Measurements from ENCODE around the gene LATS2. TPM values are rescaled to one million over a fixed set of nuclear protein-coding genes. Genes with fewer than 3 reads are reported as not detected.
A peak's percentile ranks its signal among the peaks of the same experiment; 100 is the strongest.

Gene LATS2
- polyA plus RNA-seq, 4 donors = 1.1 to 5.0 (median 2.9) TPM

DNA sequence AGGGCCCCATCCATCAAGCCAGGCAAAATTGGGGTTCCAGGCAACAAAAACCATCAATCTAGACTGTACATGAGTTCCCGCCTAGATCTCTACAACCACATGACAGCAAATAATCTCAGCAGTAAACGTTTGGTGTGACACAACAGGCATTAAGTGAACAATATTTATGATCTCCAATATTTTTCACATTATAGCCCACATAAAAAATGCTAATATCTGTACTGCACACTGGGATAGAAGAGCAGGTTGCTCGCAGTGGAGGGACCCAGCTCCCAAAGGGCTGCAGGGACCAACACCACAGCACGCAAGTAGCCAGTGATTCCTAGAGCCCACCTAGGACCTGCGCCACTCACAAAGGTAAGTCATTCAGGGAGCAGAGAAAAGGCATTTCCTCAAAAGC, 25.9 kb downstream of the LATS2 start:
- Histone ChIP-seq H3K4me3 (ENCODE audit: low read depth in 1 of 3, low read length in 3 of 3) (no peak overlapping the region), H3K27me3 (ENCODE audit: control insufficient read depth in 3 of 3, insufficient read depth in 3 of 3, low read length in 3 of 3) (no peaks in the 10 kb centered on the region), H3K36me3 (ENCODE audit: control insufficient read depth in 3 of 3, insufficient read depth in 2 of 3, low read depth in 1 of 3, low read length in 3 of 3) (peaks cover 0 to 4% (median 0%) of the 10 kb centered on the region in 3 donors), H3K4me1 (ENCODE audit: control insufficient read depth in 3 of 3, insufficient read depth in 2 of 3, low read depth in 1 of 3, low read length in 2 of 3) (no peaks in the 10 kb centered on the region), H3K27ac (ENCODE audit: low read depth in 1 of 3, low read length in 2 of 3) (no peak overlapping the region), H3K9me3 (ENCODE audit: control insufficient read depth in 2 of 2, insufficient read depth in 1 of 2, low read depth in 1 of 2, low read length in 1 of 2) (no peaks in the 10 kb centered on the region)
- WGBS, 3 donors = 61 to 66% (median 65%) methylated on average over 5 of the region's 5 CpGs
- FAIRE-seq = no peak
- DNase-seq = no peak

DNA sequence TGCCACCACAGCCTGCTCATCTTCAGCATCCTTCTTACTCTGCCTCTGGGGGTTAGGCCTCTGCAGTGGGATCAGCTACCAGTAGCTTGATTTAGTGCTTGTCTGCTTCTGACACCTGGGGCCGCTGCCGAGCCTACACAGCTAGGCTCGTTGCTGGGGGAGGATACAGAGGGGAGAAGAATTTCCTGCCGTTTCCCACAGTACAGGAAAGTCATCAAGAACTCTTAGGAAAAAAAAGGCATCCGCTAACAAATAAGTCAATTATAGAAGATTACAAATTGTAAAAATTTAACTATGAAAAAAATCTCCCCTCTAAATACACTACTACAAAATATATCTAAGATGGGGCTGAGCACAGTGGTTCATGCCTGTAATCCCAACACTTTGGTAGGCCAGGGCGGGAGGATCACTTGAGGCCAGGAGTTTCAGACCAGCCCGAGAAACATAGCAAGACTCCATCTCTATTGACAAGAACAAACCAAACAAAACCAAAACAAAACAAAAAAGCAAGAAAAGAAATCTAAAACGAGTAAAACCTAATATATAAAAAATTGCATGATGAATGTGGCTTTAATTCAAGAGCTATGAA, 26.7 kb downstream of the LATS2 start:
- FAIRE-seq (no peak), DNase-seq (no peak)
- WGBS, 3 donors = 58 to 70% (median 65%) methylated on average over 8 of the region's 8 CpGs
- Histone ChIP-seq H3K27ac (ENCODE audit: low read depth in 1 of 3, low read length in 2 of 3) (peak overlapping the region in 1 of 3 donors; percentile 45), H3K27me3 (ENCODE audit: control insufficient read depth in 3 of 3, insufficient read depth in 3 of 3, low read length in 3 of 3) (no peaks in the 10 kb centered on the region), H3K4me3 (ENCODE audit: low read depth in 1 of 3, low read length in 3 of 3) (no peak overlapping the region), H3K36me3 (ENCODE audit: control insufficient read depth in 3 of 3, insufficient read depth in 2 of 3, low read depth in 1 of 3, low read length in 3 of 3) (peaks cover 0 to 4% (median 0%) of the 10 kb centered on the region in 3 donors), H3K9me3 (ENCODE audit: control insufficient read depth in 2 of 2, insufficient read depth in 1 of 2, low read depth in 1 of 2, low read length in 1 of 2) (no peaks in the 10 kb centered on the region), H3K4me1 (ENCODE audit: control insufficient read depth in 3 of 3, insufficient read depth in 2 of 3, low read depth in 1 of 3, low read length in 2 of 3) (no peaks in the 10 kb centered on the region)

DNA sequence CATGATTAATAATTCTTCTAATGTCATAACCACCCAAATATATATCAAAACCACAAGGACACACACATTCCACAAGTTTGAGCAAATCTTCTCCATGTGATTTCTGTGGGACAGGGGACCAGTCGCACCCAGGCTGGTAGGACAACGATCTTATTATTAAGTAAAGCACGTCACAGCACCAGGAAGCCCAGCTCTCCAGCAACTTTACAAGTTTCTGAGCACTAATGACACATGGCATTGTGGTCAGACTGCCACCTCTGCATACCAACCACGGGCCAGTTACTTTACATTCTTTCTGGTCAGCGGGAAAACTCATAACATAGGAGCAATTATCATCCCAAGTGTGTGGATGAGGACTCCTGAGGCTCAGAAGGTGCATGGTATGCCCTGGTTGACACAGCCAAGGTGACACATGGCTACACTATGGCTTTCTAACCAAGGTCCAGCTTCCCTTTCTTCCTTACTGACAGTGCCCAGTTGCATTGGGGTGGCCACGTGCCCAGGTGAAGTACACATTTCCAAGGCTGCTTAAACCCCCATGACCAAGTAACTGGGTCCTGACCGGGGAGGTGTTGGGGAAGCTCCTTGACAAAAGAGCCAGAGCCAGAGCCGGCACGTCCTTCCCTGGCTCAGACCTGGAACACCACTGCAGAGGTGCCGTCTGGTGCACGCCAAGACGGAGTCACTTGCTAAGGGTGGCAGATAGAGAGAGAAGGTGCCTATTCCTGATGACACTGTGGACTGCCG, 27.4 kb downstream of the LATS2 start:
- Histone ChIP-seq H3K9me3 (ENCODE audit: control insufficient read depth in 2 of 2, insufficient read depth in 1 of 2, low read depth in 1 of 2, low read length in 1 of 2) (no peaks in the 10 kb centered on the region), H3K4me3 (ENCODE audit: low read depth in 1 of 3, low read length in 3 of 3) (no peak overlapping the region), H3K36me3 (ENCODE audit: control insufficient read depth in 3 of 3, insufficient read depth in 2 of 3, low read depth in 1 of 3, low read length in 3 of 3) (peaks cover 0 to 4% (median 0%) of the 10 kb centered on the region in 3 donors), H3K4me1 (ENCODE audit: control insufficient read depth in 3 of 3, insufficient read depth in 2 of 3, low read depth in 1 of 3, low read length in 2 of 3) (no peaks in the 10 kb centered on the region), H3K27me3 (ENCODE audit: control insufficient read depth in 3 of 3, insufficient read depth in 3 of 3, low read length in 3 of 3) (no peaks in the 10 kb centered on the region), H3K27ac (ENCODE audit: low read depth in 1 of 3, low read length in 2 of 3) (peak overlapping the region in 1 of 3 donors; percentile 45)
- FAIRE-seq = no peak
- DNase-seq = no peak
- WGBS, 3 donors = 79 to 86% (median 85%) methylated on average over 13 of the region's 13 CpGs

DNA sequence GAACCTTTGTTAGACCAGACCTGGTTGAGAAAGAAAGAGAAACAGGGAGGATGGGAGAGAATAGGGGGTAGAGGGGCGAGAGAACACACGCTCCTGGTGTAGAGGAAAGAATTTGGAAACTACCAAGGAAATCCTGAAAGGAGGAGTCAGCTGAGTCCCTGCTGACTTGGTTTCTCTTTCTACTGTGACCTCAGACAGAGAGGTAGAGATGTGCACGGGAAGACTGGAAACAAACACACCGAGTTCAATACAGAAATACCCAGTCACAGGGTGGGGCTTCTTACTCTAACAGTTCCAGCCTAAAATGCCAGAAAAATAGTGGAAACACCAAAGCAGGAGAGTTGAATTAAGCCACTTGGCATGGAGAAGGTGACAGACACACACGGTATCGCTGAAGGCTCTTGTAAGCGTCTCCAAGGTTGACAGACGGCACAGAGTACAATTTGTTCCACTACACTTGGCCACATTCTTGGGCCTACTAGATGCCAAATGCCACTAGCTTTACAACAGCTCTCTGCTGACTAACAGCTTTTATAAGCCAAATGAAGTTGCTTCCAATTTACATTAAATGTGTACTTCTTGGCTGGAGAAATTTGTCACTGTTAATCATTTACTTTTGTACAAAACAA, 28.1 kb downstream of the LATS2 start:
- Histone ChIP-seq H3K4me3 (ENCODE audit: low read depth in 1 of 3, low read length in 3 of 3) (no peak overlapping the region), H3K36me3 (ENCODE audit: control insufficient read depth in 3 of 3, insufficient read depth in 2 of 3, low read depth in 1 of 3, low read length in 3 of 3) (peaks cover 0 to 4% (median 0%) of the 10 kb centered on the region in 3 donors), H3K9me3 (ENCODE audit: control insufficient read depth in 2 of 2, insufficient read depth in 1 of 2, low read depth in 1 of 2, low read length in 1 of 2) (no peaks in the 10 kb centered on the region), H3K4me1 (ENCODE audit: control insufficient read depth in 3 of 3, insufficient read depth in 2 of 3, low read depth in 1 of 3, low read length in 2 of 3) (no peaks in the 10 kb centered on the region), H3K27ac (ENCODE audit: low read depth in 1 of 3, low read length in 2 of 3) (peak overlapping the region in 1 of 3 donors; percentile 81), H3K27me3 (ENCODE audit: control insufficient read depth in 3 of 3, insufficient read depth in 3 of 3, low read length in 3 of 3) (no peaks in the 10 kb centered on the region)
- FAIRE-seq (no peak), DNase-seq (no peak)
- WGBS, 3 donors = 56 to 69% (median 64%) methylated on average over 8 of the region's 8 CpGs

DNA sequence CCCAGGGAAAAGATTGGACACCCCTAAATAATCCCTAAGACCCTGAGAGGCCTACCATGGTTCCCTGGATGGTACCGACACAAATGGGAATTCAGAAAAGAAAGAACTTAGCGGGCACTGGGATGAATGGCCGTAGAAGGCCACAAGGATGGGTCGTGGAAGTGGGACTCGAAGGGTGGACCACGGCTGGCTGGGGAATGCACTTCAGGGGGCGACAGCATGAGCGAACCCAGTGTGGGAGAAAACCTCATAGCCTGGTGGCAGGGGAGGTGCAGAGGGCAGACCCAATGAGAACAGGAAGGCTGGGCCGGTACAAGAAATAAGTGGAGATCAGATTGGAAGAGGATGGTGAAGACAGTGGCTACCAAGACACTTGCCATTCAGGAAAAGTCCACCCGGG, 28.7 kb downstream of the LATS2 start:
- Histone ChIP-seq H3K27ac (ENCODE audit: low read depth in 1 of 3, low read length in 2 of 3) (peak overlapping the region in 1 of 3 donors; percentile 81), H3K27me3 (ENCODE audit: control insufficient read depth in 3 of 3, insufficient read depth in 3 of 3, low read length in 3 of 3) (no peaks in the 10 kb centered on the region), H3K4me3 (ENCODE audit: low read depth in 1 of 3, low read length in 3 of 3) (no peak overlapping the region), H3K36me3 (ENCODE audit: control insufficient read depth in 3 of 3, insufficient read depth in 2 of 3, low read depth in 1 of 3, low read length in 3 of 3) (peaks cover 0 to 2% (median 0%) of the 10 kb centered on the region in 3 donors), H3K9me3 (ENCODE audit: control insufficient read depth in 2 of 2, insufficient read depth in 1 of 2, low read depth in 1 of 2, low read length in 1 of 2) (no peaks in the 10 kb centered on the region), H3K4me1 (ENCODE audit: control insufficient read depth in 3 of 3, insufficient read depth in 2 of 3, low read depth in 1 of 3, low read length in 2 of 3) (no peaks in the 10 kb centered on the region)
- WGBS, 3 donors = 91 to 94% (median 93%) methylated on average over 10 of the region's 10 CpGs
- DNase-seq (no peak), FAIRE-seq (no peak)

DNA sequence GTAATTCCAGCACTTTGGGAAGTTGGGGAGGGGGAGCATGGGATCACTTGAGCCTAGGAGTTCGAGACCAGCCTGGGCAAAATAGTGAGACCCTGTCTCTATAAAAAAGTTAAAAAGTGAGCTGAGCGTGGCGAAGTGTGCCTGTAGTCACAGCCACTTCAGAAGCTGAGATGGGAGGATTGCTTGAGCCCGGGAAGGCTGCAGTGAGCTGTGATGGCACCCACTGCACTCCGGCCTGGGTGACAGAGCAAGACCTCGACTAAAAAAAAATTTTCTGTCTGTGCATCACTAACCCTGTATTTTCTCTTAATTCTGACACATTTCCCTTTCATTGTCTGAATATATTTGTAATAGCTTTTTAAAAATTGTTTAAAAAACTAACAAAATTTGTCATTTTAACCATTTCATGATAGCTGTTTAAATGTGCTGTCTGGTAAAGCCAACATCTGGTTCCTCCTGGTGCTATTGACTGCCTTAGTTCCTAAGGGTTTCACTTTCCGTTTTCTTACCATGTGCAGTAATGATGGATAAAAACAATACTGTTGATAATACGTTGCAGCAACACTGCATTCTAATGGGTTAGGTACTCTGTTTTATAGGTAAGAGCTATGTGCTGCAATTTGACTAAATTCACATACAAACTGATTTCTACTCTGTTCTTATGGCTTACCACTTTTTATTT, 29.7 kb downstream of the LATS2 start:
- Histone ChIP-seq H3K27ac (ENCODE audit: low read depth in 1 of 3, low read length in 2 of 3) (no peak overlapping the region), H3K27me3 (ENCODE audit: control insufficient read depth in 3 of 3, insufficient read depth in 3 of 3, low read length in 3 of 3) (no peaks in the 10 kb centered on the region), H3K9me3 (ENCODE audit: control insufficient read depth in 2 of 2, insufficient read depth in 1 of 2, low read depth in 1 of 2, low read length in 1 of 2) (no peaks in the 10 kb centered on the region), H3K36me3 (ENCODE audit: control insufficient read depth in 3 of 3, insufficient read depth in 2 of 3, low read depth in 1 of 3, low read length in 3 of 3) (no peaks in the 10 kb centered on the region), H3K4me1 (ENCODE audit: control insufficient read depth in 3 of 3, insufficient read depth in 2 of 3, low read depth in 1 of 3, low read length in 2 of 3) (no peaks in the 10 kb centered on the region), H3K4me3 (ENCODE audit: low read depth in 1 of 3, low read length in 3 of 3) (no peak overlapping the region)
- WGBS, 3 donors = 79 to 81% (median 80%) methylated on average over 8 of the region's 8 CpGs
- no peak for FAIRE-seq
- DNase-seq = no peak

DNA sequence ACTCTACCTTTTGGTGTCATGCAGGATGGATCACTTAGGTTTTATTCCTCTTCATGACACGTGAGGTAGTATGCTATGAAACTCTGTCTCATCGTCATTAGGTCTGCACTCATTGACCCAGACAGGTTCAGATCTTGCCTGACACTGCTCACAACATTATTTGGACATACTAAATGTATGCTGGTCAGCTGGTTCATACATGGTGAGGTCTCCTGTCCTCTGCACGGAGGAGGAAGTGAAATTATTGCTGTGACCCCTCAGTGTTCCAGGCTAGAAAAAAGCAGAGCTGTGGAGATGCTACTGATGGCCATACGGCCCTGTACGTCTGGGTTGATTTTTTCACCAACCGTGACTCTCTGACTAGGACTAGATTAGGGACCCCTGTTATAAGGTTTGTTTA, 35.8 kb downstream of the LATS2 start:
- Histone ChIP-seq H3K27me3 (ENCODE audit: control insufficient read depth in 3 of 3, insufficient read depth in 3 of 3, low read length in 3 of 3) (no peaks in the 10 kb centered on the region), H3K9me3 (ENCODE audit: control insufficient read depth in 2 of 2, insufficient read depth in 1 of 2, low read depth in 1 of 2, low read length in 1 of 2) (no peaks in the 10 kb centered on the region), H3K36me3 (ENCODE audit: control insufficient read depth in 3 of 3, insufficient read depth in 2 of 3, low read depth in 1 of 3, low read length in 3 of 3) (no peaks in the 10 kb centered on the region), H3K27ac (ENCODE audit: low read depth in 1 of 3, low read length in 2 of 3) (no peak overlapping the region), H3K4me3 (ENCODE audit: low read depth in 1 of 3, low read length in 3 of 3) (no peak overlapping the region), H3K4me1 (ENCODE audit: control insufficient read depth in 3 of 3, insufficient read depth in 2 of 3, low read depth in 1 of 3, low read length in 2 of 3) (no peaks in the 10 kb centered on the region)
- DNase-seq (no peak), FAIRE-seq (no peak)
- WGBS, 3 donors = 85 to 86% (median 85%) methylated on average over 6 of the region's 6 CpGs
